H9 (cell line): ENCODE data around the gene RAI1. TPM values are rescaled to one million over a fixed set of nuclear protein-coding genes. Genes with fewer than 3 reads are reported as not detected.

Experiments
- DNase-seq: peaks from one replicate; pipeline ENCODE4 v3.0.0-alpha.2; 2017
- H2AFZ ChIP-seq: one replicate; pipeline ENCODE4 v1.6.1; 2013; ENCODE audit warnings: mild to moderate bottlenecking, low read length, control low read depth, moderate library complexity
- H2AK5ac ChIP-seq: 2 replicates; pipeline ENCODE4 v1.6.1; 2013; ENCODE audit warnings: low read length, control low read depth, mixed read lengths; ENCODE audit not compliant: insufficient read length
- H2BK120ac ChIP-seq: one replicate; pipeline ENCODE4 v1.6.1; 2013; ENCODE audit warnings: low read depth, mild to moderate bottlenecking, low read length, control low read depth, inconsistent platforms; ENCODE audit not compliant: poor library complexity, severe bottlenecking
- H2BK12ac ChIP-seq: 2 replicates; pipeline ENCODE4 v1.6.1; 2013; ENCODE audit warnings: low read length, control low read depth, mixed read lengths, low read depth; ENCODE audit not compliant: insufficient read length
- H2BK15ac ChIP-seq: 2 replicates; pipeline ENCODE4 v1.6.1; 2013; ENCODE audit warnings: low read depth, low read length, control low read depth
- H2BK20ac ChIP-seq: one replicate; pipeline ENCODE4 v1.6.1; 2013; ENCODE audit warnings: low read depth, mild to moderate bottlenecking, low read length, control low read depth, inconsistent platforms; ENCODE audit not compliant: poor library complexity, severe bottlenecking
- H2BK5ac ChIP-seq: 2 replicates; pipeline ENCODE4 v1.6.1; 2013; ENCODE audit warnings: low read length, control low read depth, mixed read lengths; ENCODE audit not compliant: insufficient read length
- H3K14ac ChIP-seq: 2 replicates; pipeline ENCODE4 v1.6.1; 2013; ENCODE audit warnings: low read length, control low read depth; ENCODE audit not compliant: insufficient read depth
- H3K18ac ChIP-seq: 2 replicates; pipeline ENCODE4 v1.6.1; 2013; ENCODE audit warnings: low read depth, mild to moderate bottlenecking, mixed read lengths, low read length, control low read depth; ENCODE audit not compliant: insufficient read length
- H3K23ac ChIP-seq: 2 replicates; pipeline ENCODE4 v1.6.1; 2013; ENCODE audit warnings: low read length, control low read depth, mixed read lengths, low read depth; ENCODE audit not compliant: insufficient read length
- H3K23me2 ChIP-seq: 2 replicates; pipeline ENCODE4 v1.6.1; 2013; ENCODE audit warnings: low read depth, mild to moderate bottlenecking, mixed read lengths, low read length, control low read depth; ENCODE audit not compliant: insufficient read length, poor library complexity, severe bottlenecking
- H3K27ac ChIP-seq: 2 replicates; pipeline ENCODE4 v1.5.1; 2013; ENCODE audit warnings: low read length, control low read depth, mixed read lengths, low read depth; ENCODE audit not compliant: insufficient read length
- H3K27me3 ChIP-seq: 2 replicates; pipeline ENCODE4 v1.6.1; 2013; ENCODE audit warnings: low read length, control low read depth, inconsistent platforms; ENCODE audit not compliant: insufficient read depth
- H3K4ac ChIP-seq: 2 replicates; pipeline ENCODE4 v1.6.1; 2013; ENCODE audit warnings: low read depth, mild to moderate bottlenecking, control low read depth, inconsistent platforms, low read length, moderate library complexity
- H3K4me1 ChIP-seq: 2 replicates; pipeline ENCODE4 v1.6.1; 2013; ENCODE audit warnings: low read length, control low read depth, inconsistent platforms; ENCODE audit not compliant: insufficient read depth
- H3K4me2 ChIP-seq: 2 replicates; pipeline ENCODE4 v1.6.1; 2013; ENCODE audit warnings: low read length, control low read depth, mixed read lengths; ENCODE audit not compliant: insufficient read length, insufficient read depth
- H3K56ac ChIP-seq: 2 replicates; pipeline ENCODE4 v1.6.1; 2013; ENCODE audit warnings: low read depth, mild to moderate bottlenecking, mixed read lengths, low read length, control low read depth; ENCODE audit not compliant: insufficient read length
- H3K79me1 ChIP-seq: 2 replicates; pipeline ENCODE4 v1.6.1; 2013; ENCODE audit warnings: low read depth, mild to moderate bottlenecking, moderate library complexity, low read length, control low read depth, inconsistent platforms; ENCODE audit not compliant: insufficient read depth, poor library complexity, severe bottlenecking
- H3K79me2 ChIP-seq: 2 replicates; pipeline ENCODE4 v1.6.1; 2013; ENCODE audit warnings: low read length, control low read depth, inconsistent platforms; ENCODE audit not compliant: insufficient read depth
- H3K9ac ChIP-seq: 2 replicates; pipeline ENCODE4 v1.6.1; 2013; ENCODE audit warnings: low read length, control low read depth, mixed read lengths; ENCODE audit not compliant: insufficient read length; ENCODE audit errors: extremely low read depth
- H3K9me3 ChIP-seq: one replicate; pipeline ENCODE4 v1.6.1; 2013; ENCODE audit warnings: low read depth, low read length, inconsistent platforms; ENCODE audit not compliant: control insufficient read depth
- H3T11ph ChIP-seq: one replicate; pipeline ENCODE4 v1.6.1; 2013; ENCODE audit warnings: mild to moderate bottlenecking, low read length, control low read depth, inconsistent platforms
- H4K20me1 ChIP-seq: one replicate; pipeline ENCODE4 v1.6.1; 2013; ENCODE audit not compliant: control insufficient read depth, insufficient read length, insufficient read depth
- H4K5ac ChIP-seq: 2 replicates; pipeline ENCODE4 v1.6.1; 2013; ENCODE audit warnings: low read depth, mild to moderate bottlenecking, mixed read lengths, low read length, control low read depth; ENCODE audit not compliant: insufficient read length
- H4K8ac ChIP-seq: replicated peaks from 2 replicates; pipeline ENCODE4 v1.6.1; 2013; ENCODE audit warnings: low read length, control low read depth, mixed read lengths, low read depth; ENCODE audit not compliant: insufficient read length
- H4K91ac ChIP-seq: 2 replicates; pipeline ENCODE4 v1.6.1; 2013; ENCODE audit warnings: low read depth, mild to moderate bottlenecking, moderate library complexity, mixed read lengths, low read length, control low read depth; ENCODE audit not compliant: insufficient read length
- H3K27ac Mint-ChIP-seq, 3 experiments: 2 replicates in 2 of 3; 3 replicates in 1 of 3; pipeline ENCODE4 v1.8.0; 2020 to 2021; ENCODE audit warnings: mixed read lengths in 3 of 3, mild to moderate bottlenecking in 1 of 3, moderate library complexity in 1 of 3
- H3K27me3 Mint-ChIP-seq: 2 replicates; pipeline ENCODE4 v1.8.0; 2021; ENCODE audit warnings: low read depth, mild to moderate bottlenecking, moderate library complexity, mixed read lengths
- H3K36me3 Mint-ChIP-seq, 3 experiments: 2 replicates in 2 of 3; 3 replicates in 1 of 3; pipeline ENCODE4 v1.8.0; 2020 to 2021; ENCODE audit warnings: low read depth in 3 of 3, mixed read lengths in 3 of 3; ENCODE audit not compliant: insufficient read depth in 1 of 3
- H3K4me1 Mint-ChIP-seq, 2 experiments: 2 replicates each; pipeline ENCODE4 v1.8.0; 2020; ENCODE audit warnings: mixed read lengths in 2 of 2
- H3K4me3 Mint-ChIP-seq, 2 experiments: 2 replicates in 1 of 2; 3 replicates in 1 of 2; pipeline ENCODE4 v1.8.0; 2020 to 2021; ENCODE audit warnings: mild to moderate bottlenecking in 2 of 2, mixed read lengths in 2 of 2, moderate library complexity in 1 of 2
- H3K9me3 Mint-ChIP-seq, 2 experiments: 2 replicates in 1 of 2; 3 replicates in 1 of 2; pipeline ENCODE4 v1.8.0; 2020; ENCODE audit warnings: mild to moderate bottlenecking in 2 of 2, mixed read lengths in 2 of 2, moderate library complexity in 1 of 2
- WGBS: extraction: QIAGEN DNeasy Blood & Tissue Kit; methylation state at CpG from one replicate; pipeline ENCODE4 v1.1.7; 2013; ENCODE audit warnings: missing lambda C conversion rate, low lambda C conversion rate, mixed read lengths; ENCODE audit not compliant: insufficient read length; ENCODE audit errors: extremely low coverage; 5-methylcytosine and 5-hydroxymethylcytosine counted together
- total RNA-seq: library from RNA; stranded (reverse); gene quantifications from 2 replicates; pipeline ENCODE4 v1.2.1, GENCODE V29; 2021
- TF ChIP-seq, protein P1 (sequence below): fragments of 200-600 bp; sonication (generic); conservative IDR thresholded peaks from 3 replicates; pipeline ENCODE4 v1.8.0; 2021; ENCODE audit warnings: antibody characterized with exemption, mild to moderate bottlenecking

RAI1 gene
- total RNA-seq, 1 experiment from 2014 or later: 1.5 TPM

DNA sequence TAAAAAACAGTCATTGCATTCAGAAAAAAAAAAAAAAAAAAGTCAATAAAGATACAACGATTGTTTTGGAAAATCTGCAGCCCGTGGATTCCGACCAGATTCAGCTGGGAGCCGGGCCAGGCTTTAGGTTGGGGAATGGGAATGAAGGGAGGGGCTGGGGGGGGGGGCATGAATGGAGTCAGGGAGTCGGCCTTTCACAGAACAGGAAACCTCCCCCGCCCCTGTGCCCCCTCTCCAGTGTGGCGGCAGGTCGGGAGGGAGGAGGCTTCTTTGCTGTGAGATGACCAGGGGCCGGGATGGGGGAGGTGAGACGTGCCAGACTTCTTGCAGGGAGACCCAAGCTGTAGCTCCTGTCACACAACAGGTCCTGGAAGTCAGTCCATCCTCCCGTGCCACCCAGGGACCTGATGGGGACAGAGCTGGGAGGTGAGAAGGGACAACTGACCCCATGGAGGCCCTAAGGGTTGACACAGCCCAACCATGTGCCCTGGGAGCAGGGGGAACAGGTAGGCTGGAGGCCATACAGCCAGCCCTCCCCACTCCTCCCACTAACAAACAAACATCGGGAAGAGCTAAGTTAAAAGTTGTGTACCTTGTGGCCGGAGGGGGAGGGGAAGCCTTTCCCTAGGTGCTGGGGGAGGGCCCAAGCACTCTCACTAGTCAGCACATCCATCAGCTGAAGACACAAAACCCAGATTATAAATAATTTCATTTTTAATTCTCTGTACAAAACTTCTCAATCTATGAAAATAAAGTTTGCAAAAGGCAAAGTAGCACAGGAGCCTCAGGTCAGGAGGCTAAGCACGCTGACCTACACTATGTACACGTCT, 130.3 kb downstream of the RAI1 start:
- no peak overlapping the region for H3K14ac ChIP-seq
- peak overlapping the region in 1 of 3 experiments; percentile 87; a peak in 3 of 7 replicates for H3K27ac Mint-ChIP-seq
- H3K27me3 Mint-ChIP-seq: peaks cover 24% of the 10 kb centered on the region
- H3T11ph ChIP-seq: no peak overlapping the region
- no peak overlapping the region for H3K4ac ChIP-seq
- H3K4me3 Mint-ChIP-seq: peak overlapping the region in 1 of 2 experiments; percentile 52; a peak in 3 of 5 replicates
- TF ChIP-seq, protein P1, sequence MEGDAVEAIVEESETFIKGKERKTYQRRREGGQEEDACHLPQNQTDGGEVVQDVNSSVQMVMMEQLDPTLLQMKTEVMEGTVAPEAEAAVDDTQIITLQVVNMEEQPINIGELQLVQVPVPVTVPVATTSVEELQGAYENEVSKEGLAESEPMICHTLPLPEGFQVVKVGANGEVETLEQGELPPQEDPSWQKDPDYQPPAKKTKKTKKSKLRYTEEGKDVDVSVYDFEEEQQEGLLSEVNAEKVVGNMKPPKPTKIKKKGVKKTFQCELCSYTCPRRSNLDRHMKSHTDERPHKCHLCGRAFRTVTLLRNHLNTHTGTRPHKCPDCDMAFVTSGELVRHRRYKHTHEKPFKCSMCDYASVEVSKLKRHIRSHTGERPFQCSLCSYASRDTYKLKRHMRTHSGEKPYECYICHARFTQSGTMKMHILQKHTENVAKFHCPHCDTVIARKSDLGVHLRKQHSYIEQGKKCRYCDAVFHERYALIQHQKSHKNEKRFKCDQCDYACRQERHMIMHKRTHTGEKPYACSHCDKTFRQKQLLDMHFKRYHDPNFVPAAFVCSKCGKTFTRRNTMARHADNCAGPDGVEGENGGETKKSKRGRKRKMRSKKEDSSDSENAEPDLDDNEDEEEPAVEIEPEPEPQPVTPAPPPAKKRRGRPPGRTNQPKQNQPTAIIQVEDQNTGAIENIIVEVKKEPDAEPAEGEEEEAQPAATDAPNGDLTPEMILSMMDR: no peak
- no peak overlapping the region for H3K27ac ChIP-seq
- no peaks in the 10 kb centered on the region for H3K79me1 ChIP-seq
- no peak overlapping the region for H2BK12ac ChIP-seq
- no peak overlapping the region for H2BK20ac ChIP-seq
- H3K79me2 ChIP-seq: no peaks in the 10 kb centered on the region
- no peaks in the 10 kb centered on the region; the same call in 1 of the 2 replicates for H3K4me1 ChIP-seq
- no peaks in the 10 kb centered on the region for H3K9me3 Mint-ChIP-seq
- no peak overlapping the region for H4K91ac ChIP-seq
- DNase-seq: peak; percentile 80
- H3K27me3 ChIP-seq: peaks cover 8% of the 10 kb centered on the region; the same call in 1 of the 2 replicates
- H2BK120ac ChIP-seq: no peak overlapping the region
- H3K36me3 Mint-ChIP-seq: peaks cover 6 to 30% (median 21%) of the 10 kb centered on the region in 3 experiments
- H3K56ac ChIP-seq: no peak overlapping the region
- peak overlapping the region; percentile 4 for H3K4me2 ChIP-seq
- H2BK5ac ChIP-seq: no peak overlapping the region
- H4K8ac ChIP-seq: no peak overlapping the region
- no peaks in the 10 kb centered on the region for H4K20me1 ChIP-seq
- no peak overlapping the region for H3K9ac ChIP-seq
- no peak overlapping the region for H4K5ac ChIP-seq
- H3K18ac ChIP-seq: no peak overlapping the region
- H3K23ac ChIP-seq: no peak overlapping the region
- H2AFZ ChIP-seq: no peak overlapping the region
- no peaks in the 10 kb centered on the region for H3K9me3 ChIP-seq
- peaks cover 6% of the 10 kb centered on the region for H3K23me2 ChIP-seq
- H2BK15ac ChIP-seq: no peak overlapping the region
- H3K4me1 Mint-ChIP-seq: peaks cover 17 to 25% of the 10 kb centered on the region in 2 experiments
- no CpG with 5 or more reads among the region's 15 CpGs for WGBS
- H2AK5ac ChIP-seq: no peak overlapping the region
